ENCODE data around the gene CHRNA9. TPM values are rescaled to one million over a fixed set of nuclear protein-coding genes. Genes with fewer than 3 reads are reported as not detected.

The CHRNA9 gene
- total RNA-seq, 2 experiments from 2014 or later, result not detected

- no TSS peak for BruUV-seq (replicated peaks)
- no peak overlapping the region for H2AFZ ChIP-seq (ENCODE audit: low read length)
- no peak for DNase-seq (ENCODE audit: low spot score)
- H3K27ac ChIP-seq (ENCODE audit: low read depth, low read length, poor library complexity, severe bottlenecking), result no peak overlapping the region
- no peaks in the 10 kb centered on the region for H3K36me3 ChIP-seq (ENCODE audit: insufficient read depth, low read length)
- H4K20me1 ChIP-seq (ENCODE audit: insufficient read depth, low read length), result no peaks in the 10 kb centered on the region
- CTCF ChIA-PET (ENCODE audit: unreplicated experiment), result interaction anchor here (0.5 kb wide), 1 partner anchor 284 kb away, joined by 3 read pairs; no protein-coding TSS in a partner anchor
- peaks cover 12% of the 10 kb centered on the region for H3K4me1 ChIP-seq (ENCODE audit: insufficient read depth, low read length, poor library complexity, severe bottlenecking)
- no peak overlapping the region for H3K4me3 ChIP-seq (ENCODE audit: low read depth, low read length, poor library complexity, severe bottlenecking)
- intact Hi-C loops (cut with micrococcal nuclease; ENCODE audit: unreplicated experiment), result no loop called here
- no peaks in the 10 kb centered on the region for H3K9me2 ChIP-seq (ENCODE audit: insufficient read depth, low read length)
- TF ChIP-seq CTCF (conservative IDR thresholded peaks at IDR 0.05; ENCODE audit: low read length), result no peak
- no peak for TF ChIP-seq EZH2phosphoT487 (IDR thresholded peaks at IDR 0.05; ENCODE audit: borderline replicate concordance, low read depth, low read length)
- H3K79me2 ChIP-seq (ENCODE audit: insufficient read depth, low read depth, low read length), result no peaks in the 10 kb centered on the region
- H3K9me3 ChIP-seq (ENCODE audit: low read length), result no peaks in the 10 kb centered on the region
- POLR2A ChIA-PET, result interaction anchor here (0.7 to 1.1 kb wide), 2 partner anchors 33 to 795 kb away, joined by 3 read pairs; no protein-coding TSS in a partner anchor
- no peak overlapping the region for H3K4me2 ChIP-seq (ENCODE audit: low read length)
Observed at GRCh38 chr4:40361338-40361737, 26.2 kb downstream of the CHRNA9 start.

- Histone ChIP-seq H3K36me3 (ENCODE audit: insufficient read depth, low read length) (no peaks in the 10 kb centered on the region), H3K27ac (ENCODE audit: low read depth, low read length, poor library complexity, severe bottlenecking) (no peak overlapping the region), H4K20me1 (ENCODE audit: insufficient read depth, low read length) (no peaks in the 10 kb centered on the region), H3K79me2 (ENCODE audit: insufficient read depth, low read depth, low read length) (no peaks in the 10 kb centered on the region), H3K9me2 (ENCODE audit: insufficient read depth, low read length) (no peaks in the 10 kb centered on the region), H2AFZ (ENCODE audit: low read length) (no peak overlapping the region), H3K4me3 (ENCODE audit: low read depth, low read length, poor library complexity, severe bottlenecking) (no peak overlapping the region), H3K4me1 (ENCODE audit: insufficient read depth, low read length, poor library complexity, severe bottlenecking) (peaks cover 16% of the 10 kb centered on the region), H3K9me3 (ENCODE audit: low read length) (no peaks in the 10 kb centered on the region), H3K4me2 (ENCODE audit: low read length) (no peak overlapping the region)
- POLR2A ChIA-PET, result interaction anchor here (1.3 kb wide), 1 partner anchor 11 kb away, joined by 3 read pairs; no protein-coding TSS in a partner anchor
- BruUV-seq (replicated peaks), result no TSS peak
- no peak for TF ChIP-seq CTCF (conservative IDR thresholded peaks at IDR 0.05; ENCODE audit: low read length)
- TF ChIP-seq EZH2phosphoT487 (IDR thresholded peaks at IDR 0.05; ENCODE audit: borderline replicate concordance, low read depth, low read length), result no peak
- intact Hi-C loops (cut with micrococcal nuclease; ENCODE audit: unreplicated experiment), result no loop called here
- DNase-seq (ENCODE audit: low spot score), result no peak
- CTCF ChIA-PET (ENCODE audit: unreplicated experiment), result no interaction called here
Observed at GRCh38 chr4:40363382-40363920, 28.3 kb downstream of the CHRNA9 start.

- Histone ChIP-seq H3K4me2 (ENCODE audit: low read length) (no peak overlapping the region), H3K4me3 (ENCODE audit: low read depth, low read length, poor library complexity, severe bottlenecking) (no peak overlapping the region), H3K27ac (ENCODE audit: low read depth, low read length, poor library complexity, severe bottlenecking) (no peak overlapping the region), H3K79me2 (ENCODE audit: insufficient read depth, low read depth, low read length) (no peaks in the 10 kb centered on the region), H3K9me3 (ENCODE audit: low read length) (no peaks in the 10 kb centered on the region), H3K4me1 (ENCODE audit: insufficient read depth, low read length, poor library complexity, severe bottlenecking) (peaks cover 16% of the 10 kb centered on the region), H4K20me1 (ENCODE audit: insufficient read depth, low read length) (no peaks in the 10 kb centered on the region), H3K9me2 (ENCODE audit: insufficient read depth, low read length) (no peaks in the 10 kb centered on the region), H3K36me3 (ENCODE audit: insufficient read depth, low read length) (no peaks in the 10 kb centered on the region), H2AFZ (ENCODE audit: low read length) (no peak overlapping the region)
- intact Hi-C loops (cut with micrococcal nuclease; ENCODE audit: unreplicated experiment), result no loop called here
- DNase-seq (ENCODE audit: low spot score), result no peak
- CTCF ChIA-PET (ENCODE audit: unreplicated experiment), result no interaction called here
- TF ChIP-seq EZH2phosphoT487 (IDR thresholded peaks at IDR 0.05; ENCODE audit: borderline replicate concordance, low read depth, low read length) (no peak), CTCF (conservative IDR thresholded peaks at IDR 0.05; ENCODE audit: low read length) (no peak)
- POLR2A ChIA-PET, result interaction anchor here (1.3 kb wide), 1 partner anchor 10 kb away, joined by 3 read pairs; no protein-coding TSS in a partner anchor
- no TSS peak for BruUV-seq (replicated peaks)
Observed at GRCh38 chr4:40363945-40364344, 28.8 kb downstream of the CHRNA9 start.
